Activated naive CD8-positive, alpha-beta T cell treated with anti-CD3 and anti-CD28 coated beads for 36 hours (primary cell): ENCODE measurements around the gene ZNF571. TPM values are rescaled to one million over a fixed set of nuclear protein-coding genes. Genes with fewer than 3 reads are reported as not detected.
A peak's percentile ranks its signal among the peaks of the same experiment; 100 is the strongest.

Source experiments
- DNase-seq: peaks from one replicate; pipeline ENCODE4 v3.0.0; 2021
- H3K27ac Mint-ChIP-seq: one replicate; pipeline ENCODE4 v1.8.0; 2022; ENCODE audit warnings: mild to moderate bottlenecking, moderate library complexity, mixed read lengths
- H3K27me3 Mint-ChIP-seq: one replicate; pipeline ENCODE4 v1.8.0; 2022; ENCODE audit warnings: mild to moderate bottlenecking, mixed read lengths
- H3K36me3 Mint-ChIP-seq: one replicate; pipeline ENCODE4 v1.8.0; 2021; ENCODE audit warnings: mild to moderate bottlenecking, mixed read lengths
- H3K4me1 Mint-ChIP-seq: one replicate; pipeline ENCODE4 v1.8.0; 2021; ENCODE audit warnings: mixed read lengths
- H3K4me3 Mint-ChIP-seq: one replicate; pipeline ENCODE4 v1.8.0; 2022; ENCODE audit warnings: mild to moderate bottlenecking, moderate library complexity, mixed read lengths
- H3K9me3 Mint-ChIP-seq: one replicate; pipeline ENCODE4 v1.8.0; 2022; ENCODE audit warnings: mixed read lengths
- total RNA-seq, 2 experiments: library from RNA; stranded (reverse); gene quantifications; one replicate each; pipeline ENCODE4 v1.2.3, GENCODE V29; 2021

The ZNF571 gene
- total RNA-seq: 1 to 10 TPM; 2.5 to 2.7 TPM

DNA sequence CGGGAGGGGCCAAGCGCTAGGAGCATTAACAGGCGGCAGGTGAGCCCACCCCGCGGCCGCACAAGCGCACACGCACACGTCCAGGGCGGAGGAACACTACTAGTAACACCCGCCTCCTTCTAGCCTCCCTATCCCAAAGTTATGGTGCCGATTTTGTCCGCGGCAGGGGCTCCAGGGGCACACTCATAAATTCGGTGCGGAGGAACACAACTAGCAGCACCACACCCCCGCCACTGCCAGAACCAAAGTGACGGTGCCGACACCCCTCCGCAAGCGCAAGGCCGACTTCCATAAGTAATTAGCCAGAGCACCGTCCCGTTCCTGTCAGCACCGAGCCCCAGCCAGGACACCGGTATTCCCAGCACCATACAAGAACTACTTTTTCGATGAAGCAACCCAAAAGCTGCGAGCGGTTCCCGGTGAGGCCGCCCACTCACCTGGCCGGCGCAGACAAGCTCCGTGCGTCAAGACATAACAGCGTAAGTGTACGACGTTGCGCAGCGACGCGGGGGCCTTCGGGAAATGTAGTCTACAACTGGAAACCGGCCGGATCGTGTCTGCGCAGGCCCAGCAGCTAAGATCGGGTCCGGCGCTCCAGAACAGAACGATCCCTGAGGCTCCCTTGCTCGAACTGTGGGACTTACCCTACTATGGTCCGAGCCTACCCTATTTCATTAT, at the start of gene ZNF571, which contains the start of gene ZNF540:
ZNF571 (minus strand) TSS at position 489 of the 678 bp plus-strand sequence. CDS start 8,116 bp downstream, outside the sequence.
ZNF540 (plus strand) TSS at position 573 of the 678 bp plus-strand sequence. CDS start 3,572 bp downstream, outside the sequence.
- peak; percentile 90 for DNase-seq
- peak within 1 kb of the TSS; percentile 98 for H3K4me3 Mint-ChIP-seq
- H3K27me3 Mint-ChIP-seq: no peaks in the 10 kb centered on the region
- H3K4me1 Mint-ChIP-seq: peaks cover 21% of the 10 kb centered on the region
- peaks cover 52% of the 10 kb centered on the region for H3K36me3 Mint-ChIP-seq
- peaks cover 33% of the 10 kb centered on the region for H3K9me3 Mint-ChIP-seq
- H3K27ac Mint-ChIP-seq: peak within 1 kb of the TSS; percentile 99

DNA sequence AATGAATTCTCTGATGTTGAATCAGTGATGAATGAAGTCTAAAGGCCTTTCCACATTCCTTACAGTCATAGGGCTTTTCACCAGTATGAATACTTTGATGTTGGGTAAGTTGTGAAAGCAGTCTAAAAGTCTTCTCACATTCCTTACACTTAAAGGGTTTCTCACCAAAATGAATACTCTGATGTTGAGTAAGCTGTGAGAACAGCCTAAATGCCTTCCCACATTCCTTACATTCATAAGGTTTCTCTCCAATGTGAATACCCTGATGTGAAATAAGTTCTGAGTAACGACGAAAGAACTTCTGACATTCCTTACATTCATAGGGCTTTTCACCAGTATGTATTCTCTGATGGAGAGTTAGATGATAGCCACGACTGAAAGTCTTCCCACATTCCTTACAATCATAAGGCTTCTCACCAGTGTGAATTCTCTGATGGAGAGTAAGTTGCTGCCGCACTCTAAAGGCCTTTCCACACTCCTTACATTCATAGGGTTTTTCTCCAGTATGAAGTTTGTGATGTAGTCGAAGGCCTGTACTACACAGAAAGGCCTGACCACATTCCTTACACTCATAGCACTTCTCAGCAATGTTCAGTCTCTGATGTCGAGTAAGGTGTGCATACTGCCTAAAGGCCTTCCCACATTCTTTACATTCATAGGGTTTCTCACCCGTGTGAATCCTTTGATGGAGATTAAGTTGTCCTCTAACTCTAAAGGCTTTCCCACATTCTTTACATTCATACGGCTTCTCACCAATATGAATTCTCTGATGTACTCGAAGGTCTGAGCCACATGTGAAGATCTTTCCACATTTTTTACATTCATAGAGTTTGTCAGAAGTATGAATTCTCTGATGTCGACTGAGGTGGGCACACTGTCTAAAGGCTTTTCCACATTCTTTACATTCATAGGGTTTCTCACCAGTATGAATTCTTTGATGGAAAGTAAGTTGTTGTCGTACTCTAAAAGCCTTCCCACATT, 40.8 kb upstream of the ZNF571 start:
- Mint-ChIP-seq H3K27me3 (no peaks in the 10 kb centered on the region), H3K27ac (no peak overlapping the region), H3K9me3 (peaks cover 46% of the 10 kb centered on the region), H3K4me1 (no peaks in the 10 kb centered on the region), H3K4me3 (no peak overlapping the region), H3K36me3 (peaks cover 61% of the 10 kb centered on the region)
- no peak for DNase-seq

DNA sequence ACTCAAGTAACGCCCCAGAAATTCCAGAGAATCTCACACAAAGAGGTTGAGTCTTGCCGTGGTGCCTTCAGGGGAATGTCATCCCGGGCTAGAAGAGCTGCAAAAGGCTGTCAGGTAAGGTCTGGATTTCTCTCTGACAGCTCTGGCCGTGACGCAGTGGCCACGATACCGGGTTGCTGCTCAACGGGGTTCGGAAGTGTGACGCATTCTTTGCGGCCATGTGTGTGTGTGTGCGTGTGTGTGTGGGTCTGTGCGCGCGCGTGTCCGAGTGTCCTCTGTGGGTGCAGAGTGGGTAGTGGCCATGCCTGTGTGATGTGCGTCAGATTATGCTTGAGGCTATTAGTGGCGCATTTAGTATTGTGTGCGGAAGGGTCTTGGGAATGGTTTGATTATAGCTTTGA, 390 bp upstream of the ZNF571 start:
- no peaks in the 10 kb centered on the region for H3K27me3 Mint-ChIP-seq

DNA sequence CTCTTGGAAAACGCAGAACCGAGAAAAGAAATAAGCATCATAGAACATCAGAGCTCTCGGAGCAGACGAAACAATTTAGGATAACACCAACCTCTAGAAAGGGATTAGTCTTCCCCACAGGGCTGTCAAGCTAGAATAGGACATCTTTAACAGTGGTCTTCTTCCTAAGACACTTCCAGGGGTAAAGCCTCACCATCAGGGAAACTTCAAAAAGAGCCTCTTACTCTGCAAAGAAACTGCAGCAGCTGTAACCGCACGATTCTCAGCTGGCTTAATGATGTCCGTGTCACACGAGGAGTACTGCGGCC, 642 bp downstream of the ZNF571 start:
- Mint-ChIP-seq H3K4me3 (peak overlapping the region; percentile 98), H3K27ac (peak overlapping the region; percentile 99), H3K36me3 (peaks cover 51% of the 10 kb centered on the region), H3K4me1 (peaks cover 21% of the 10 kb centered on the region), H3K9me3 (peaks cover 34% of the 10 kb centered on the region), H3K27me3 (no peaks in the 10 kb centered on the region)
- no peak for DNase-seq

More for the DNA sequence above, 390 bp upstream of the ZNF571 start:
- Mint-ChIP-seq H3K4me1 (peaks cover 21% of the 10 kb centered on the region), H3K36me3 (peaks cover 54% of the 10 kb centered on the region), H3K27ac (peak overlapping the region; percentile 99), H3K4me3 (peak overlapping the region; percentile 98), H3K9me3 (peaks cover 34% of the 10 kb centered on the region)
- DNase-seq: peak; percentile 69

DNA sequence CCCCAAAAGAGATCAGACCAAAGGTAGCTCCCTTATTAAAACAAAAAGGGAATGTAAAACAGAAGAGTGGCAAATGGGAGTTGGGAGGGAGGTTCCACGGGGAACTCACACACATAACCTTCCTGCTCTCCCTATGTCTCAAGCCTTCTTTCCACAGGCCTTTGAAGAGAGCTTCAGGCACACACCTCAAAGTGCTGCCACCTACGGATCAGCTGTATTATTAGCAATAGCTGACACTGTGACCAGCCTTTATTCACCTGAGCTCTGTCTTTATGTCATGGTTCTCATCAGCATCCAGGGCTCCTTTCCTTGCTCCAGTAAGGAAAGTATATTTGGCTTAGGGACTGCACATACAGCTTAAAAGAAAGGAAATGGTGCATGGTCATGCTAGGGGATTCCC, 11.3 kb downstream of the ZNF571 start:
- no peaks in the 10 kb centered on the region for H3K27me3 Mint-ChIP-seq
- no peak overlapping the region for H3K27ac Mint-ChIP-seq
- DNase-seq: no peak
- no peak overlapping the region for H3K4me3 Mint-ChIP-seq
- no peaks in the 10 kb centered on the region for H3K4me1 Mint-ChIP-seq
- peaks cover 38% of the 10 kb centered on the region for H3K36me3 Mint-ChIP-seq
- H3K9me3 Mint-ChIP-seq: peaks cover 49% of the 10 kb centered on the region

DNA sequence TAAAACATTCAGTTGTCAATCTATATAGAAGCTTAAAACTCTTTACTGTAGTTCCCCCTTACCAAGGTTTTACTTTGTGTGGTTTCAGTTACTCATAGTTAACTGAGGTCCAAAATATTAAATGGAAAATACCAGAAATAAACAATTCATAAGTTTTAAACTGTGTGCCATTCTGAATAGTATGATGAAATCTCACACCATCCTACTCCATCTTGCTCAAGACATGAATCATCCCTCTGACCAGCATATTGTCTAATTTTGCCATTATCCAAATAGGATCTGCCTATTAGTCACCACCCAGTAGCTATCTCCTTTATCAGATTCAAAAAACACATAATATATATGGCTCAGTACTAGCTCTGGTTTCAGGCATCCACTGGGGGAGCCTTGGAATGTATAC, 22.4 kb downstream of the ZNF571 start:
- Mint-ChIP-seq H3K27ac (no peak overlapping the region), H3K9me3 (peaks cover 57% of the 10 kb centered on the region), H3K4me3 (no peak overlapping the region), H3K4me1 (no peaks in the 10 kb centered on the region), H3K27me3 (no peaks in the 10 kb centered on the region), H3K36me3 (peaks cover 46% of the 10 kb centered on the region)
- no peak for DNase-seq

DNA sequence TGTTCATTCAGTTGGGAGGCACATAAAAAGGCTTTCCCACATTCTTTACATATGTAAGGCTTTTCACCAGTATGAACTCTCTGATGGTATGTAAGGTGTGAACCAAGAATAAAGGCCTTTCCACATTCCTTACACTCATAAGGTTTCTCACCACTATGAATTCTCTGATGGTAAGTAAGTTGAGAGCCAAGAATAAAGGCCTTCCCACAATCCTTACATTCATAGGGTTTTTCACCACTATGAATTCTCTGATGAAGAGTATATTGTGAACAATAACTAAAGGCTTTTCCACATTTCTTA, 29.3 kb downstream of the ZNF571 start:
- Mint-ChIP-seq H3K9me3 (peaks cover 76% of the 10 kb centered on the region), H3K27me3 (no peaks in the 10 kb centered on the region), H3K27ac (no peak overlapping the region), H3K4me1 (no peaks in the 10 kb centered on the region), H3K4me3 (no peak overlapping the region), H3K36me3 (peaks cover 86% of the 10 kb centered on the region)
- DNase-seq: no peak

DNA sequence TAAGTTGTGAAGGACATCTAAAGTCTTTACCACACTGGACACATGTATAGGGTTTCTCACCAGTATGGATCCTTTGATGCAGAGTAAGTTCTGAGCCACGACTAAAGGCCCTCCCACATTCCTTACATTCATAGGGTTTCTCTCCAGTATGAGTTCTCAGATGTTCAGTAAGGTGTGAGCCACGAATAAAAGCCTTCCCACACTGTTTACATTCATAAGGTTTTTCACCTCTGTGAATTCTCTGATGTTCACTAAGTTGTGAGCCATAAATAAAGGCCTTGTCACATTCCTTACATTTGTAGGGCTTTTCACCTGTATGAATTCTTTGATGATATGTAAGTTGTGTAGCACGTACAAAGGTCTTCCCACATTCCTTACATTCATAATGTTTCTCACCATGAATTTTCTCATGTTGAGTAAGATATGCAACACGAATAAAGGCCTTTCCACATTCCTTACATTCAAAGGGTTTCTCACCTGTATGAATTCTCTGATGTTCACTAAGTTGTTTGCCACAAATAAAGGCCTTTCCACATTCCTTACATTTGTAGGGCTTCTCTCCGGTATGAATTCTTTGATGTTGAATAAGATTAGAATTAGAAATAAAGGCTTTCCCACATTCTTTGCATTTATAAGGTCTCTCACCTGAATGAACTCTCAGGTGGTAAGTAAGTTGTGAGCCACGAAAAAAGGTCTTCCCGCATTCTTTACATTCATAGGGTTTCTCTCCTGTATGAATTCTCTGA, 29.8 kb downstream of the ZNF571 start:
- Mint-ChIP-seq H3K9me3 (peaks cover 72% of the 10 kb centered on the region), H3K4me3 (no peak overlapping the region), H3K27me3 (no peaks in the 10 kb centered on the region), H3K27ac (no peak overlapping the region), H3K4me1 (no peaks in the 10 kb centered on the region), H3K36me3 (peaks cover 81% of the 10 kb centered on the region)
- DNase-seq: no peak

DNA sequence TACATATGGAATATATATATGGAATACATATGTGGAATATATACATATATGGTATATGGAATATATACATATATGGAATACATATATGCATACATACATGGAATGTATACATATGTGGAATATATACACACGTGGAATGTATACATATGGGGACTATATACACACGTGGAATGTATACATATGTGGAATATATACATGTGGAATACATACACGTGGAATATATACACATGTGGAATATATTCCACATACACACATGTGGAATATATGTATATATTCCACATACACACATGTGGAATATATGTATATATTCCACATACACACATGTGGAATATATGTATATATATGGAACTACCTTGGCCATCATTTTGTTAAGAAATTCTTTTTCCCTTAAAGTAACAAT, 31.1 kb downstream of the ZNF571 start:
- Mint-ChIP-seq H3K4me1 (no peaks in the 10 kb centered on the region), H3K4me3 (no peak overlapping the region), H3K9me3 (peaks cover 72% of the 10 kb centered on the region), H3K27ac (no peak overlapping the region), H3K36me3 (peaks cover 81% of the 10 kb centered on the region), H3K27me3 (no peaks in the 10 kb centered on the region)
- DNase-seq: no peak

DNA sequence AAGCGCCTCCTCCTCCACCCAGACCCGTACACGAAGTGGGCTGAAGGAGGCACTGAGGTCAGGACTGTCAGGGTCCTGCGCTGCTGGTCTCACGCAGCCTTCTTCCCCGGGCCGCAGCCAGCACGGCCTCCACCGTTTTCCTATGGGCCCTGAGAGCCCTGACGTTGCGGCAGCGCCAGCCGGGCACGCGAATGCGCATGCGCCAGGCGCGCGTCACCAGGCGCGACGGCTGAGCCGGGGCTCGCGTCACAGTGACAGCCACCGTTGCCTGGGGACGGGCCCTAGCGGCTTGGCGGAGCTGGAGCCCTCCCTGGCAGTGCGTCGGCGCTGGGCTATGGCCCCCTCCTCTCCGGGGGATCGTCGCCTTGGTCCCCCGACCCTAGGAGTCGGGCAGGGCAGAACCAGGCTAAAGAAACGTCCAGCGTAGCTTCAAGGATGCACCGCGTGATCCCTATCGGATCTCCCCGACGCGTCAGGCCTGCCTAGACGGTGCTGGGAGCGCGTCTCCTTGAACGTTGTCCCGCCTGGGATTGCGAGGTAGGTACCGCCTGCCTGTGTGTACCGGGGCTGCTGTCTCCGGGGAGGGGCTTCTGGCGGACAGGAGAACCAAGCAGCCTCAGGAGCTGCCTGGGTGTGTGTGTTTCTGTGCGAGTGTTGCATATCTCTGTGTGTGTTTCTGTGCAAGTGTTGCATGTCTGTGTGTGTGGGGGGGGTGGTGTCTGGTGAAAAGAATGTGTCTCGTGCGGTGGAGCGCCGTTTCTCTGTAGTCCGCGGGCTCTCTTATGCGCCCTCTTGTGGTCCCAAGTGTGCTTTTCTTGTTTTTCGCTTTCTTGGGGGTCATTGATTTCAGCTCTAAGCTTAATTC, 43.2 kb downstream of the ZNF571 start:
- peaks cover 6% of the 10 kb centered on the region for H3K4me1 Mint-ChIP-seq
- peak overlapping the region; percentile 88 for H3K4me3 Mint-ChIP-seq
- peaks cover 50% of the 10 kb centered on the region for H3K36me3 Mint-ChIP-seq
- H3K27me3 Mint-ChIP-seq: peaks cover 4% of the 10 kb centered on the region
- H3K9me3 Mint-ChIP-seq: peaks cover 62% of the 10 kb centered on the region
- peak overlapping the region; percentile 80 for H3K27ac Mint-ChIP-seq
- peak; percentile 82 for DNase-seq

DNA sequence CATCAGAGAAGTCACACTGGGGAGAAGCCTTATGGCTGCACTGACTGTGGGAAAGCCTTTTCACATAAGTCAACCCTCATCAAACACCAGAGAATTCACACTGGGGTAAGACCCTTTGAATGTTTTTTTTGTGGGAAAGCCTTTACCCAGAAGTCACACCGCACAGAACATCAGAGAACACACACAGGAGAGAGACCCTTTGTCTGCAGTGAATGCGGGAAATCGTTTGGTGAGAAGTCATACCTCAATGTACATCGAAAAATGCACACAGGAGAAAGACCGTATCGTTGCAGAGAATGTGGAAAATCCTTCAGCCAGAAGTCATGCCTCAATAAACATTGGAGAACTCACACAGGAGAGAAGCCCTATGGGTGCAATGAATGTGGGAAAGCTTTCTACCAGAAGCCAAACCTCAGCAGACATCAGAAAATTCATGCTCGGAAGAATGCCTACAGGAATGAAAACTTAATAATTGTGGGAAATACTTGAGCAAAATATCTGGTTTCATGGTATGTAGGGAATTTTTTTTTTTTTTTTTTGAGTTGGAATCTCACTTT, 57.1 kb downstream of the ZNF571 start:
- no peak for DNase-seq
- Mint-ChIP-seq H3K27me3 (no peaks in the 10 kb centered on the region), H3K4me1 (no peaks in the 10 kb centered on the region), H3K36me3 (peaks cover 61% of the 10 kb centered on the region), H3K27ac (no peak overlapping the region), H3K9me3 (peaks cover 54% of the 10 kb centered on the region), H3K4me3 (no peak overlapping the region)

DNA sequence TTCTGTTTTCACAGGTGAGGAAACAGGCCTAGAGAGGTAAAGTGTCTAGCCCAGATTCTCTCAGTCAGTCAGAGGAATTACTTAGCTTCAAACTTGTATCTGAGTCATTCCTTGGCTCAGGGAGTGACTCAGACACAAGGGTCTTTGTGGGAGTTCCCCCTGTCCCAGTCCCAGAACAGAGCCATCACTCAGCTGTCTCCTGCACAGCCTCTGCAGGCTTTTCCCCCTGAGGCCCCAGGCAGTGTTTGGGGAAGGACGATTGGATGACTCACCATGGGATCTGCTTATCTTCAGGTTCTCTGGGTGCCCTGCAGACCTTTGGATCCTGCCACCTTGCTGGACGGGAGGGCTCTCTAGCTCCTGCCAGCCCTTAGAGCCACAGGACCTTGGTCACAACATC, 74.7 kb downstream of the ZNF571 start:
- H3K4me3 Mint-ChIP-seq: no peak overlapping the region
- peaks cover 92% of the 10 kb centered on the region for H3K36me3 Mint-ChIP-seq
- DNase-seq: no peak
- no peak overlapping the region for H3K27ac Mint-ChIP-seq
- H3K9me3 Mint-ChIP-seq: peaks cover 46% of the 10 kb centered on the region
- H3K27me3 Mint-ChIP-seq: no peaks in the 10 kb centered on the region
- H3K4me1 Mint-ChIP-seq: no peaks in the 10 kb centered on the region
